D341Med (cell line): ENCODE measurements around the gene ZNF790.
A peak's percentile ranks its signal among the peaks of the same experiment; 100 is the strongest.
"Not testable (repeated sequence)": the region's sequence is repeated elsewhere in the genome, so short reads cannot be mapped to it uniquely, and the experiment has no call there.

ENCODE experiments used
- DNase-seq: peaks from one replicate; pipeline ENCODE4 v3.0.0; 2012; ENCODE audit warnings: low spot score

Gene ZNF790

DNA sequence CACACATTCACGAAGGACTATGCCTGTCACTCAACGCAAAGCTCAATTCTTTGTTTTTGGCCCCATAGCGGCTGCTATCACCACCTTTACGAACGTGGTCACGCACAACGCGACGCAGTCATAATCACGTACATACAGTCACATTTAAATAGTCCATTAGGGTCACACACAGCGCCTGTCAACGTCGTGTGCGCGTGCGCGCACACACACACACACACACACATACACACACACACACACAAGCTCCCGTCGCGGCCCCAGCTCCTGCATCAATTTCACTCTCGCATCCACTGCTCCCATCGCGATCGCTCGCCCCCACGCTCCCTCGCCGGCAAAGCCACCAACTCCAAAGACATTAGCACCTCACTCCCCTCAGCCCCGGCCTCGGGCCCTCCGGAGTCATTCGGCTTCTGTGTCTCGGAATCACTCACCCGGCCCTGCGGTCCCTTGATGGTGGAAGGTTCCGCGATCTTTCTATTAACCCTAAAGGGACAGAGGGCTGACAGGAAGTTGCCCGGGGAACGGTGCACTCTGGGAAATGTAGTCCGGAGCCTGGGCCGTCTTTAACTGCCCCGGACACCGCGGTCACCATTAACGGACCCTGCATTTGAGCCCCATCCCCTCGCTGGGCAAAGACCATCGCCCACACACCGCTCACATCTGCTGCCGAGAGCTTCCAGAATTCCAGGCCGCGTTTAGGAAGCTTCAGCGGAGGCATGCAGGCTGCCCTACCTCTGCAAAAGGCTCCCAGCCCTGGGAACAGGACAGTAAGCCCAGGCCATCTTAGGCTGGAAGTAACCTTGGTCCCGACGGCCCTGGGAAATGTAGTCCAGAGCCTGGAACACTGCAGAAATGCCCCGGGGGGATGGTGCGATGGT, at the start of gene ZNF790:
Gene ZNF790 (minus strand): TSS at position 482 of the 878 bp plus-strand sequence. CDS start 12,768 bp downstream, outside the sequence.
- DNase-seq = peak; percentile 87

DNA sequence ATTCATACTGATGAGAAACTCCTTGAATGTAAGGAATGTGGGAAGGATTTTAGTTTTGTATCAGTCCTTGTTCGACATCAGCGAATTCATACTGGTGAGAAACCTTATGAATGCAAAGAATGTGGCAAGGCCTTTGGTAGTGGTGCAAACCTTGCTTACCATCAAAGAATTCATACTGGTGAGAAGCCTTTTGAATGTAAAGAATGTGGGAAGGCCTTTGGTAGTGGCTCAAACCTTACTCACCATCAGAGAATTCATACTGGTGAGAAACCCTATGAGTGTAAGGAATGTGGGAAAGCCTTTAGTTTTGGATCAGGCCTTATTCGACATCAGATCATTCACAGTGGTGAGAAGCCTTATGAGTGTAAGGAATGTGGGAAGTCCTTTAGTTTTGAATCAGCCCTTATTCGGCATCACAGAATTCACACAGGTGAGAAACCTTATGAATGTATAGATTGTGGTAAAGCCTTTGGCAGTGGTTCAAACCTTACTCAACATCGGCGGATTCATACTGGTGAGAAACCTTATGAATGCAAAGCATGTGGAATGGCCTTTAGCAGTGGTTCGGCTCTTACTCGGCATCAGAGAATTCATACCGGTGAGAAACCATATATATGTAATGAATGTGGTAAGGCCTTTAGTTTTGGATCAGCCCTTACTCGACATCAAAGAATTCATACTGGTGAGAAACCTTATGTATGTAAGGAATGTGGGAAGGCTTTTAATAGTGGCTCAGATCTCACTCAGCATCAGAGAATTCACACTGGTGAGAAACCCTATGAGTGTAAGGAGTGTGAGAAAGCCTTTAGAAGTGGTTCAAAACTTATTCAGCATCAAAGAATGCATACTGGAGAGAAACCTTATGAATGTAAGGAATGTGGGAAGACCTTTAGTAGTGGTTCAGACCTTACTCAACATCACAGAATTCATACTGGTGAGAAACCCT, 39.1 kb upstream of the ZNF790 start:
- DNase-seq = no peak

DNA sequence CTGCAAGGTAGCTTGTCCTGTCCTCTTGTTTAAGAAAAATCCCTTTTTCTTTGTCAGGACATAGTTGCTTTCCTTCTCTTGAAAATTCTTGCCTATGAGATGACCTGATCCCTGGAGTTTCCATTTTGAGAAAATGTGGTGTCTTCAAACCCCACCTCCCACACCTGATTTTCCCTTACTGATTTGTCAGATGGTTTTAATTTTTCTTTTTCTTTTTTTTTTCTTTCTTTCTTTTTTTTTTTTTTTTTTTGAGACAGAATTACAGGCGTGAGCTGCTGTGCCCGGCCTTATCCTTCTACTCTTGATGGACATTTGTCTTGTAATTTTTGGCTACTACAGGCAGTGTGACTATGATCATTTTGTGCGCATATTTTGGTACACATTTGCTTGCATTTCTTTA, 13.7 kb upstream of the ZNF790 start:
- DNase-seq = no peak

DNA sequence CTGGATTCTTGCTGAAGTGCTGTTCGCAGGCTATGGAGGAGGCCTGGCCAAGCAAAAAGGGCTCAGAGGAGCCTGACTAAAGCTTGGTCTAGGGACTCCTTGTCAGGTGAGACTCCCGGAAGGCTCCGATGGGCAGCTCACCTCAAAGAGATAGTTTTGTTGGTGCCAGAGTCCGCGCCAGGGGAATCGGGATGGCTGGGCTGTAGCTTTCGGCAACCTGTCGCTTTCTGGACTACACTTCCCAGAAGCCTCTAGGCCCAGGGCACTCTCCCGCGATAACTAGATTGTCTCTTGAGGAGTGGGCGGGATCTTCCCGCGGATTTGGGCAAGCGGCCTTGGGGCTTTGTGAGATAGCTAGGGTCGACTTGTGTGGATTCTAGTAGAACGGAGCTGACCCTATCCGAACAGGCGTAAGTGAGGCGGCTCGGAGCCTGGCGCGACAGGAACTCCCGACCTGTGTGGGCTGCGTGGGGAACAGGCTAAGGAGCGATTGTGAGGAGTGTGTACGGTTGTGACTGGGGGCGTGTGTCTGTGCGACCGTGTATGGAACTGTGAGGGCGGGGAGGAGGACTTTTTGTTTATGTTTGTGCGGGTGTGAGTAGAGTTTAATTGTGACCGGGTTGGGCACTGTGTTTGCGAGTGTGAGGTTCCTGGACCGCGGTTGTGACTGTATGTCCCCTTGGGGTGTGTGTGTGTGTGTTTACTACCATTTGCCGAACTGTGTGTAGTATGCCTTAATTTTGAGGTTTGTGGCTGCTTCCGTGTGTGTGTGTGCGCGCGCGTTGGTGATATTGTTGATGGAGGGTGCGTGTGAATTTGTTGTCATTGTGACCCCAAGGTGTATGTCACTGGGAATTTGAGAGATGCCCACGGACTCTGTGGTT, 12.6 kb upstream of the ZNF790 start, which contains the start of gene ZNF345:
Gene ZNF345 (plus strand): TSS at position 318 of the 884 bp plus-strand sequence. CDS start 25,955 bp downstream, outside the sequence.
- DNase-seq = peak; percentile 90

DNA sequence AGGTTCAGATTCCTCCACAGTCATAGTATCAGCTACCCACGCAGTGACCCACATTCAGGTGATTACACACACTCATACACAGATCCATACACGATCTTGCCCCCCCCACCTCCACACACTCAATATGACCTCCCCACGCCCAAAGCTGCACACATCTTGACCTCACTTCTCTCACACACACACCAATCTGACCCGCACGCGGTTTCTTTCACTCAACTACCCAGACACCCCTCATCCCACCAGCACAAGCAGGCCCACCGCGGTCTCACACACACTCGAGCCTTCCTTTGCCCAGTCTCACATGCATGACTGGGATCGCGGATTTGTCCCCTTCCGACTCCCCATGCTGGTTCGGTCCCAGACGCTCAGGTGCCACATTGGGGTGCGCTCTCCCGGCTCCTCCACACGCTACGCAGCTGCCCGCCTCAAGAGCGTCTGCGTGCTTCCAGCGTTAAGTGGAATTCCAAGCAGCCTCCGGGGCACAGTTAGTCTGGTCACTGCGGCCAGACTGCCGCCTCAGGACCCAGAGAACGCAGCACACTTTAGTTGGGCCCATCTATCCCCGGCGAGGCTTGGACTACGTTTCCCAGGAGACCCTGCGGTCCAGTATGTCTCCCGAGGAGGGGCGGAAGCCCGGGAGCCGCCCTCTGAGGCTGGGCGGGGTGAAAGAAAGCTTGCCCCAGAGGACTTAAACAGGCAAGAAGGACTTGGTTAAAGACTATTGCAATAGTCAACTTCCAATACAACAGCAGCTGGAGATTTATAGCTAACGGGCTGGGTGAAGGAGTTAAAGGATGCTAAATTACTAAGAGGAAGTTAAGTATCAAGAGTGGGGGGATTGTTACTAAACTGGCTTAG, 11.7 kb upstream of the ZNF790 start:
- DNase-seq = peak; percentile 92

DNA sequence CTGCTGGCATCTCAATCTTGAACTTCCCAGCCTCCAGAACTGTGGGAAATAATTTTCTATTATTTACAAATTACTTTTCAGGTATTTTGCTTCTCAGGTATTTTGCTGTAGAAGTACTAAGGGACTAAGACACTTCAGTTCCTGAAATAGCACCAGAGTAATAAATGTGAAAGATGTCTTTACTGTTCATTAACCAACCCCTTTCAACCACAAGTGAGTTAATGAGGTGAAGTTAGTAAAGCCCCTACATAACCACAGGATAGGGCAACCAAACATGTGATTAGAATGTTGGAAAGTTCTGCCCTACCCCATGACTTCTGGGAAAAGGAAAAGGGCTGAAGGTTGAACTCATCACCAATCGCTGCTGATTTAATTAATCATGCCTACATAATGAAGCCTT, 9.8 kb upstream of the ZNF790 start:
- DNase-seq = no peak

DNA sequence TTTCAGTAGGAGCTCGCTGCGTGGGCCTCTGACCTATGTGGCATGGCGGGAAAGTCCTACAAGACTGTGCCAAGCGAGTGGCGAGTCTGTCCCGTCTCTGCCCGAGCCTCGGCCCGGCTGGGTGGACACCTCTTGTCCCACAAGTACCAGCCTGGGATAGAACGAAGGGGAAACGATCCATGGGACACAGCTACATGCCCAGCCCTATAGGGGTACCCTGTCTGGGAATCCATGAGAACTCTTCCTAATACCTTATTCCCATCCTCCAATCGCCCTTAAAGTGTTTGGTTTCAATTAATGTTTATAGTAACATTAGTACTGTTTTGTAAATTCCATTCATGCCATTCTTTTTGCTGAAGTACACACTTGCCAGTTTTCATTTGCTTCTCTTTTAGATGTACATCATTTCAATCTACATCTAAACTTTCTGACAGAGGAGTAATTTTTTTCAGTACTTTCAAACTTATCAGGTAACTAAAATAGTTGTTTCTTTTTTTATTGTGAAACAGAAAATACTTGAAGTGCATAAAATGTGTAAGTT, 667 bp upstream of the ZNF790 start:
- DNase-seq = no peak

DNA sequence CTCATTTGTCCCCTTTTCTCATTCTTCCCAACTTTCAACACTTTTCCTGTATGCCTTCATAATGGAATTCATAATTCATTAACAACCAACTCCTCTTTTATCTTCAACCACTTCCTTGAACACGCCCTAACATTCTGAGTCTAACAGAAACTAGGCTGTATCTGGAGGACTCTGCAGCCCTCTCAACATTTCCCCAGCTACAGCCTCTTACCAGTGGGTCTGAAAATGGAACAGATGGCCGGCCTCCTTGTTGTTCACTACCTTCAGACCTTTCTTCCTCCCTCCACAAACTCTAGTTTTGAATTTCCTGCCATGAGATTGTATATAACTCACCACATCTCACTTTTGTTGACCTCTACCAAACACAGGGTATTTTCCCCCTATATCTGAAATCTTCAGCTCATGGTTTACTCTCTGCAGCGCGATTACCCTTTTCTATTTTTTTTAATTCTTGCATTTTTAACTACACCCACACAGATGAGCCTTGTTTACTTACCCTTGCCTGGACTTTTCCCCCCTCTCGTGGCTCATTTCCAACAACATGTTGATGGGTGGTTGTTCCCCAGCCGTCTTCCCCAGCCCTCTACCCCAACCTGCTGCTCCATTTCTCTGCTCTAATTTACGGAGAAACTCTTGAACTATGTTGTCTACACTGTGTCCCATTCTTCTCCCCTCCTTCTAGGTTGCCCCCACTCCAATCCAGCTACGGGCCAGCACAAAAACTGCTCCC, 846 bp downstream of the ZNF790 start:
- peak; percentile 28 for DNase-seq

DNA sequence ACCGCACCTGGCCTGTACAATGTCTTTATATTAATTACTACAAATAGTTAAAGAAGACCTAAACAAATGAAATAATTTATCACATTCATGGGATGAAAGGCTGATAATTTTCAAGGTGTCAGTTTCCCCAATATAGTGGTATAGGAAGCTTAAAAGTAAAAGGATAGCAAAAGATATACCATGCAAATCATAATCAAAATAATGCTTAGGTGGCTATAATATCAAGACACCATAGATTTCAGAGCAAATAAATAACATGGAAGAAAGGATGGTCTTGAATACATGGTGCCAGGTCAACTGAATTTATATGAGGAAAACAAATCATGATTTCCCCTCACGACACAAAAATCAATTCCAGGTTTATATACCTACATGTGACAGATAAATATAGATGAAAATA, 4.8 kb downstream of the ZNF790 start:
- DNase-seq = no peak

DNA sequence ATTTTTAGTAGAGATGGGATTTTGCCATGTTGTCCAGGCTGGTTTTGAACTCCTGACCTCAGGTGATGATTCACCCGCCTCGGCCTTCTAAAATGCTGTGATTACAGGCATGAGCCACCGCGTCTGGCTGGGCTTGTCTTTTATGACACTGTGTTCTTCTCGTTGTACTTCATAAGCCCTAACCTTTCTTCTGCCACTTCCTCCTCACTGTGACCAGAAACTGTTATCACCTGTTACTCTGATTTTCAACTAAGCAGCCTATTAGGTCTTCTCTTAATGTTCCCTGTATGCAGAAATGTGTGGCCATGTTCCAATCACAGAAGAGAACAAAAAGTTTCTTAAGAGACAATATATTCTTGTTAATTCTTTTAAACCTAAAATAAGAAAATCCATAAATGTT, 16.4 kb downstream of the ZNF790 start:
- DNase-seq = no peak

DNA sequence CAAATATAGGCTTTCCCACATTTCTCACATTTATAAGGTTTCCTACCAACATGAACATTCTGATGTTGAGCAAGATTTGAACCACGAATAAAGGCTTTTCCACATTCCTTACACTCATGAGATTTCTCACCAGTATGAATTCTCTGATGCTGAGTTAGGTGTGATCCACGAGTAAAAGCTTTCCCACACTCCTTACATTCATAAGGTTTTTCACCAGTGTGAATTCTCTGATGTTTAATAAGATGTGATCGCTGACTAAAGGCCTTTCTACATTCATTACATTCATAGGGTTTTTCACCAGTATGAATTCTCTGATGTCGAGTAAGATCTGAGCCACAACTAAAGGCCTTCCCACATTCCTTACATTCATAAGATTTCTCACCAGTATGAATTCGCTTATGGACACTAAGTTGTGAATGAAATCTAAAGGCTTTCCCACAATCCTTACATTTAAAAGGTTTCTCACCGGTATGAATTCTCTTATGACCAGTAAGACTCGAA, 19.0 kb downstream of the ZNF790 start:
- no peak for DNase-seq

DNA sequence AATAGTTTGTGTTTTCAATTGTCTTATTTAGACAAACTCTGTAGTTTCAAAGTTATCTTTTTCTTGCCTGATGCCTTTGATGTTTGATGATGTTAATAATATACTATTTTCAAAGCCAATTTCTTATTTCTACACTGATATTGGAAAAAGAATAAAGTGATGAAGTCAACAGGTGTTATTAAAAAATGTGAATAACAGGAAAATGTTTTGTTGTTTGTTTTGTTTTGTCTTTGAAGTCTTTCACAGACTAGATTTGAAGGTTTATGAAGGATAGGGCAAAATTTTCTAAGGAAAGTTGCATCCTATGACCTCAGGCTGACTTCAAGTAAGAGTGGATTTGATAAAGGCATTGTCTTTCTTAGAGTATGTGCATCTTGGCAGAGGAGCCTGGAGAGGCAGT, 31.2 kb downstream of the ZNF790 start:
- DNase-seq = no peak

DNA sequence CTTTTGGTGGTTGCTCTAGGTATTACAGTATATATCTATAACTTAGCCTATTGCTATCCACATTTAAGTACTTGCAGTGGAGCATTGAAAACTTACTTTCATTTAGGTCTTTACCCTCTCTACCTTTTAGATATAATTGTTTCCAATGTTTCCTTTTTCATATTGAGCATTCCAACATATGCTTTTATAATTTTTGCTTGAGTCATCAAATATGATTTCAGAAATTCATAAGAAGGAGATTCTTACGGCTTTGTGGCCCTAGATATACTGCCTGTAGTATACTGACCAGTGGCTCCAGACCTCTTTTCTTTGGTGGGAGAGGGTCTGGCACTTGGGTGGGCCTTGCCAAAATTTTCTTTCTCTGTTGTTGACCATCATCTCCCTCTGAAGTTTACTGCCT, 32.8 kb downstream of the ZNF790 start:
- no peak for DNase-seq

DNA sequence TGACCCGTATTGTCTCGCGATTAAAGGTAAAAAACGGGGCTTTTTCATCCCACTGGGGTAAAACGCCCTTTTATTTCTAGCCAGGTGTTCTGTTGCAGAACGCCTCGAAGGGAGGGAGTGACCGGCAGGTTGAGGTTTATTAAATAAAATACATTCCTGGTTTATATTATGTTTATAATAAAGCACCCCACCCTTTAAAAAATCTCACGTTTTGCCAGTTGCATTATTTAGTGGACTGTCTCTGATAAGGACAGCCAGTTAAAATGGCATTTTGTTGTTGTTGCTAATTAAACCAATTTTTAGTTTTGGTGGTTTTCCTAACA, 40.4 kb downstream of the ZNF790 start:
- DNase-seq = no peak

DNA sequence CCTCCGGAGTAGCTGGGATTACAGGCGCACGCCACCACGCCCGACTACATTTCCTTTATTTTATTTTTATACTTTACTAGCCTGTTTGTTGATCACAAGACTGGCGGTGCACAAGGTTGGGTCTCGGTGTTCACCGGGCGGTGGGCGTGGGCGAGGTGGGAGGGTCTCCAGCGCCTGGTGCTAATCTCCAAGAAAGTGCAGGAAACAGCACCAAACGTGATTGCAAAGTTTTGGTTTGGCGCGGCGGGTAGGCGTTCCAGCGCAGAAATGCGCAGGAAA, 41.5 kb downstream of the ZNF790 start:
- no peak for DNase-seq

DNA sequence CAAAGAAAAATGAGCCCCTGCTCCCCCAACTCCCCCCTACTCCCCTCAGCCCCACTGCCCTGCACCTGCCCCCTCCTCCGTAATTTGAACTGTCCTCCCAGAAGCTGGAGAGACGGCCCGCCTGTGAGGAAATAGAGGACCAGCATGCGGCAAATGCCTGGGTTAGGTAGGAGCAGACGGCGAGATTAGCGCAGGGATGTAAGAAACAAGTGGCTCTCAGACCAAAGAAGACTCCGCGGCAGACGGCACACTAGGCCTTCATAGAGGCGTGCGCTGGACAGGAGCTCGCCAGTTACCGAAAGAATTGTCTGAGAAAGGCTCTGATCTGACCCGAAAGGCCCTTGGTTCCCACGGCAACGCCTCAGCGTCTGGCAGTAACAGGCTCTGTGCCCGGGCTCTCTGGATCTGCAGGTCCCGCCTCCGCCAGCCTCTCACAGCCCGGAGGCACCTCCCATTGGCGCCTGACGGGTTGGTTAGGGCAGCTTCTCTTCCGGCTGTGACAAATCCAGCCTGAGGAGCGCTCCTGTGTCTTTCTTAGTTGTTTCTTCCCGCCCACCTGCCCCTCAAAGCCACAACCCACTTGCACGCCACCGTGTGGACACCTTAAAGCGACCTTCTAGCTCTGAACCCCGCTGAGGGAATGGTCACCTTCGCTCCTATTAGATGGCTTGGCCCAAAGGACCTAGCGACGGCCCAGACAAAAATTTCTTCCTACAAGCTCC, 46.6 kb downstream of the ZNF790 start:
- not testable (repeated sequence) for DNase-seq

DNA sequence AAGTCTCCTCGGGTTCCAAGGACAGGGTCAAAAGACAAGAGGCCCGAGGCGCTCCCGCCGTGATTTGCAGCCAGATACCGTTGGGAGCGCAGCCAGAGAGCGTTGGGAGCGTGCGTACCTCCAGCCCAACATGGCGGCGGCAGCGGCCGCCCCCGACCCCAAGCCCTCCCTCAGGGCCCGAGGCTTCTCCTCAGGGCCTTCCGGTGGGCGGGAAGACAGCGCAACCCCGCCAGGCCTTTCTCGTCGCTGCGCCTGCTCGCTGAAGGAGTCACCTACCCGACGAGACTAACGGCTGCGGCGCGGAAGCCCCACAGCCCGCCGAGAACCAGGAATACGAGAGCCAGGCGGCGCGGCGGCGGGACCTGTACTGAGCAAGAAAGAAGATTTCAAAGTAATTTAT, 62.4 kb downstream of the ZNF790 start:
- no peak for DNase-seq

DNA sequence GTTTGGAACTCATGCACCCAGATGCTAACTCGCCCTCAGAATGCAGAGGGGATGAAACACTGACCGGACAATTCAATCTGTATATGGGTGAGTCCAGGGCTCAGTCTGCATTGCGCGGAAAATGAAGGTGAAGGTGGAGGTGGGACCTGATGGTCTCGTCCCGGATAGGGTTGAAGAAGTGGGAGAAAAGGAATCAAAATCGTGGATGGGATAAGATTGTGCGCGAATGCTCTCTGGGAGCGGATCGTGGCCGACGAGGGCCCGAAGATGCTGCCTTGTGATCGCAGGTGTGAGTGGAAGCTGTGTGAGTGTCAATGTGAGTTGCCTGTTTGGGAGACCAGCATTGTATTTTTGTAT, 65.0 kb downstream of the ZNF790 start:
- no peak for DNase-seq
